GM12878 (cell line): Measurements from ENCODE around the gene LYRM4. TPM values are rescaled to one million over a fixed set of nuclear protein-coding genes. Genes with fewer than 3 reads are reported as not detected.

Experiments
- ATAC-seq: fragments of 200-7000 bp; cut with Tn5 transposase; 3 replicates; pipeline ENCODE4 v1.9.1; 2020; ENCODE audit warnings: mild to moderate bottlenecking, moderate library complexity
- BruUV-seq: library from RNA; stranded (reverse); fragments of 400-500 nt; replicated peaks from 2 replicates; lab custom pipeline; 2021; lab: Mats Ljungman, UMichigan
- CTCF ChIA-PET: fragments of 300-600 bp; sonication (Branson Sonifier 250); formaldehyde crosslinking; extraction: SDS; loops from one replicate; lab custom pipeline; 2021; ENCODE audit warnings: inconsistent platforms; lab: Yijun Ruan, JAX
- POLR2A ChIA-PET: fragments of 350-600 bp; formaldehyde crosslinking; extraction: SDS; loops from one replicate; lab custom pipeline; 2021; ENCODE audit warnings: inconsistent platforms; lab: Charles Lee
- RAD21 ChIA-PET: fragments of 300-600 bp; sonication (Branson Sonifier 250); formaldehyde crosslinking; loops from one replicate; lab custom pipeline; 2023; ENCODE audit warnings: antibody characterized with exemption; ENCODE audit not compliant: unreplicated experiment; lab: Charles Lee
- SMC1A ChIA-PET: fragments of 300-600 bp; sonication (Branson Sonifier 250); formaldehyde crosslinking; loops from one replicate; lab custom pipeline; 2023; ENCODE audit not compliant: unreplicated experiment, uncharacterized antibody; lab: Charles Lee
- DNase-seq: peaks from one replicate; pipeline ENCODE4 v3.0.0-alpha.2; 2011; ENCODE audit warnings: low read depth, low spot score
- FAIRE-seq: peaks from 3 replicates; lab custom pipeline; 2011; peaks lifted over from hg19 to GRCh38; lab: Jason Lieb, UNC
- H2AFZ ChIP-seq: 2 replicates; pipeline ENCODE4 v1.6.0; 2011; ENCODE audit warnings: low read depth, low read length, control low read depth; ENCODE audit not compliant: control insufficient read depth
- H3K27ac ChIP-seq: 2 replicates; pipeline ENCODE4 v1.5.1; 2011; ENCODE audit warnings: control low read depth; ENCODE audit not compliant: control insufficient read depth, insufficient read depth
- H3K27me3 ChIP-seq, 2 experiments: replicated peaks in 1 of 2; 2 replicates each; pipeline versions ENCODE4 v1.6.0 to v1.6.1; 2011; ENCODE audit warnings: low read length in 1 of 2; ENCODE audit not compliant: control insufficient read depth in 2 of 2, insufficient read depth in 2 of 2
- H3K36me3 ChIP-seq, 2 experiments: 2 replicates each; pipeline ENCODE4 v1.5.1; 2011; ENCODE audit warnings: low read length in 1 of 2; ENCODE audit not compliant: control insufficient read depth in 2 of 2, insufficient read depth in 2 of 2
- H3K4me1 ChIP-seq: 2 replicates; pipeline ENCODE4 v1.6.1; 2011; ENCODE audit warnings: mild to moderate bottlenecking, low read length, moderate library complexity, mixed read lengths; ENCODE audit not compliant: control insufficient read depth, insufficient read depth
- H3K4me2 ChIP-seq: 2 replicates; pipeline ENCODE4 v1.6.0; 2011; ENCODE audit warnings: control low read depth; ENCODE audit not compliant: control insufficient read depth, insufficient read depth
- H3K4me3 ChIP-seq: fragments of 200-600 bp; sonication (generic); 2 replicates; pipeline ENCODE4 v1.5.1; 2016
- H3K79me2 ChIP-seq: 2 replicates; pipeline ENCODE4 v1.6.0; 2011; ENCODE audit warnings: low read length; ENCODE audit not compliant: control insufficient read depth, insufficient read depth
- H3K9ac ChIP-seq: 2 replicates; pipeline ENCODE4 v1.8.0; 2011; ENCODE audit warnings: low read length, control low read depth, mixed read lengths; ENCODE audit not compliant: control insufficient read depth, insufficient read depth
- H3K9me3 ChIP-seq: replicated peaks from 3 replicates; pipeline ENCODE4 v1.5.1; 2011; ENCODE audit warnings: mild to moderate bottlenecking, low read length; ENCODE audit not compliant: control insufficient read depth, insufficient read depth
- H4K20me1 ChIP-seq: 2 replicates; pipeline ENCODE4 v1.6.0; 2011; ENCODE audit not compliant: control insufficient read depth, insufficient read depth
- BACH1 ChIP-seq: fragments of 450-650 bp; IDR thresholded peaks from 2 replicates; pipeline ENCODE4 v1.6.1; 2017; ENCODE audit warnings: mild to moderate bottlenecking, borderline replicate concordance
- EZH2 ChIP-seq: IDR thresholded peaks from 2 replicates; pipeline ENCODE4 v1.6.1; 2012; ENCODE audit warnings: low read depth, mild to moderate bottlenecking, control low read depth, inconsistent platforms, low read length, borderline replicate concordance; ENCODE audit not compliant: control insufficient read depth
- KAT2A ChIP-seq: conservative IDR thresholded peaks from 2 replicates; pipeline ENCODE4 v1.6.1; 2011; ENCODE audit warnings: low read depth, low read length; ENCODE audit not compliant: control insufficient read depth
- LARP7 ChIP-seq: fragments of 450-650 bp; IDR thresholded peaks from 2 replicates; pipeline ENCODE4 v1.6.1; 2017; ENCODE audit warnings: mild to moderate bottlenecking
- MAX ChIP-seq: IDR thresholded peaks from 2 replicates; pipeline ENCODE4 v1.6.1; 2012; ENCODE audit warnings: low read depth, low read length, improper control_type of control experiment
- MYB ChIP-seq: fragments of 150-350 bp; IDR thresholded peaks from 2 replicates; pipeline ENCODE4 v1.6.1; 2014; ENCODE audit warnings: mild to moderate bottlenecking, low read depth, low read length, borderline replicate concordance
- NR2F1 ChIP-seq: fragments of 450-650 bp; conservative IDR thresholded peaks from 2 replicates; pipeline ENCODE4 v1.6.1; 2017; ENCODE audit warnings: mild to moderate bottlenecking
- RBBP5 ChIP-seq: fragments of 200-600 bp; sonication (generic); conservative IDR thresholded peaks from 2 replicates; pipeline ENCODE4 v1.6.1; 2016
- RCOR1 ChIP-seq: conservative IDR thresholded peaks from 2 replicates; pipeline ENCODE4 v1.6.1; 2012; ENCODE audit warnings: low read depth, low read length, improper control_type of control experiment
- RFX5 ChIP-seq: IDR thresholded peaks from 2 replicates; pipeline ENCODE4 v1.6.1; 2011; ENCODE audit warnings: low read depth, low read length, improper control_type of control experiment
- SKIL ChIP-seq: fragments of 450-650 bp; IDR thresholded peaks from 2 replicates; pipeline ENCODE4 v1.6.1; 2017; ENCODE audit warnings: mild to moderate bottlenecking, low read depth, inconsistent platforms; ENCODE audit not compliant: poor library complexity, severe bottlenecking
- STAT3 ChIP-seq: IDR thresholded peaks from 2 replicates; pipeline ENCODE4 v1.6.1; 2011; ENCODE audit warnings: low read depth, low read length, improper control_type of control experiment
- WGBS: methylation state at CpG from one replicate; pipeline ENCODE4 v1.1.6; 2016; ENCODE audit warnings: low lambda C conversion rate; ENCODE audit not compliant: insufficient replicate concordance, insufficient coverage; ENCODE audit errors: missing lambda C conversion rate; 5-methylcytosine and 5-hydroxymethylcytosine counted together
- in situ Hi-C: fragments of 300-500 bp; cut with MboI; formaldehyde crosslinking; loops from 9 replicates; pipeline ENCODE4 v1.14.3; 2018; ENCODE audit warnings: mixed read lengths
- intact Hi-C: fragments of 100-400 bp; cut with micrococcal nuclease; formaldehyde crosslinking; loops from one replicate; pipeline ENCODE4 v1.14.2; 2022; ENCODE audit not compliant: unreplicated experiment
- polyA plus RNA-seq, 11 experiments: library from polyadenylated mRNA; depleted of rRNA in 4 of 11; unstranded in 6 of 11; stranded (reverse) in 5 of 11; fragments of >200 nt; fragmentation: Nextera tagmentation in 4 of 11; fragmentation: Illumina TruSeq in 1 of 11; extraction: Ambion mirVana in 4 of 11; extraction: Trizol in 1 of 11; gene quantifications; 1 replicate in 1 of 11; 2 replicates in 10 of 11; pipeline versions ENCODE4 v1.2.1 to v1.2.3, GENCODE V29; 2011 to 2016; ENCODE audit warnings: inconsistent platforms in 2 of 11, missing spikeins in 2 of 11, low read depth in 1 of 11
- total RNA-seq, 4 experiments: library from RNA; depleted of rRNA in 3 of 4; stranded (reverse); fragments of >200 nt in 3 of 4; fragmentation: Illumina TruSeq in 1 of 4; extraction: Trizol in 1 of 4; gene quantifications; 2 replicates each; pipeline versions ENCODE4 v1.2.1 to v1.2.3, GENCODE V29; 2013 to 2021
- TF ChIP-seq, protein P1 (sequence below): fragments of 450-650 bp; IDR thresholded peaks from 2 replicates; pipeline ENCODE4 v1.6.1; 2018; ENCODE audit warnings: mild to moderate bottlenecking, low read depth, moderate library complexity; ENCODE audit not compliant: partially characterized antibody

The LYRM4 gene
- total and polyA plus RNA-seq, 10 of the 15 experiments (the other 5 are each of a cell fraction or from before 2014, with no cell fraction given) = 32.7 to 66.8 (median 44.0) TPM

- BruUV-seq = no TSS peak
- Histone ChIP-seq H3K36me3 (no peaks in the 10 kb centered on the region), H3K4me3 (no peak overlapping the region), H3K27me3 (no peaks in the 10 kb centered on the region), H3K27ac (no peak overlapping the region), H3K79me2 (no peaks in the 10 kb centered on the region), H3K4me2 (no peak overlapping the region), H3K4me1 (no peaks in the 10 kb centered on the region), H4K20me1 (no peaks in the 10 kb centered on the region), H3K9ac (no peak overlapping the region), H3K9me3 (no peaks in the 10 kb centered on the region), H2AFZ (no peak overlapping the region)
- no peak for ATAC-seq
- CTCF ChIA-PET = no interaction called here
- DNase-seq = no peak
- intact Hi-C loops = no loop called here
- POLR2A ChIA-PET = no interaction called here
- FAIRE-seq = no peak
- in situ Hi-C loops = no loop called here
- RAD21 ChIA-PET = no interaction called here
- WGBS = 87% methylated on average over 10 of the region's 10 CpGs
- SMC1A ChIA-PET = no interaction called here
- TF ChIP-seq RBBP5 (no peak), RFX5 (no peak), SKIL (no peak), MYB (no peak), EZH2 (no peak), MAX (no peak), KAT2A (no peak), STAT3 (no peak), NR2F1 (no peak), LARP7 (no peak), RCOR1 (no peak), BACH1 (no peak)
- TF ChIP-seq, protein P1, sequence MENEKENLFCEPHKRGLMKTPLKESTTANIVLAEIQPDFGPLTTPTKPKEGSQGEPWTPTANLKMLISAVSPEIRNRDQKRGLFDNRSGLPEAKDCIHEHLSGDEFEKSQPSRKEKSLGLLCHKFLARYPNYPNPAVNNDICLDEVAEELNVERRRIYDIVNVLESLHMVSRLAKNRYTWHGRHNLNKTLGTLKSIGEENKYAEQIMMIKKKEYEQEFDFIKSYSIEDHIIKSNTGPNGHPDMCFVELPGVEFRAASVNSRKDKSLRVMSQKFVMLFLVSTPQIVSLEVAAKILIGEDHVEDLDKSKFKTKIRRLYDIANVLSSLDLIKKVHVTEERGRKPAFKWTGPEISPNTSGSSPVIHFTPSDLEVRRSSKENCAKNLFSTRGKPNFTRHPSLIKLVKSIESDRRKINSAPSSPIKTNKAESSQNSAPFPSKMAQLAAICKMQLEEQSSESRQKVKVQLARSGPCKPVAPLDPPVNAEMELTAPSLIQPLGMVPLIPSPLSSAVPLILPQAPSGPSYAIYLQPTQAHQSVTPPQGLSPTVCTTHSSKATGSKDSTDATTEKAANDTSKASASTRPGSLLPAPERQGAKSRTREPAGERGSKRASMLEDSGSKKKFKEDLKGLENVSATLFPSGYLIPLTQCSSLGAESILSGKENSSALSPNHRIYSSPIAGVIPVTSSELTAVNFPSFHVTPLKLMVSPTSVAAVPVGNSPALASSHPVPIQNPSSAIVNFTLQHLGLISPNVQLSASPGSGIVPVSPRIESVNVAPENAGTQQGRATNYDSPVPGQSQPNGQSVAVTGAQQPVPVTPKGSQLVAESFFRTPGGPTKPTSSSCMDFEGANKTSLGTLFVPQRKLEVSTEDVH = no peak
Observed at GRCh38 chr6:5157621-5158138, 103.1 kb downstream of the LYRM4 start.
